Heart left ventricle (tissue), 13 donors: ENCODE results near the gene NR3C2.

Experiments
- CTCF ChIP-seq, 12 donors: fragments of 200-600 bp; sonication (generic) in 4 of 12; IDR thresholded peaks; one replicate each; pipeline versions ENCODE4 v1.5.0 to v1.8.0; 2018 to 2022; ENCODE audit warnings: antibody characterized with exemption in 12 of 12, mild to moderate bottlenecking in 5 of 12
- POLR2A ChIP-seq, 2 donors: fragments of 450-650 bp; IDR thresholded peaks; one replicate each; pipeline ENCODE4 v1.6.1; 2017; ENCODE audit warnings: antibody characterized with exemption in 2 of 2, mild to moderate bottlenecking in 2 of 2, moderate library complexity in 2 of 2
- donor health status: ischemic (EF 13 %, LVEDD 7.1; RV severe dilation, severe dysfunction).
- donor health status: DM: no; HTN: yes; CAD: no.
- donor health status: DM: no; HTN: no; CAD: no.
- donor health status: ischemic (EF 25% LVEDD 6.9; RV normal size, moderate dysfunction).
- donor health status: ischemic (EF 25% LVEDD 5.7; RV mildly dilated, moderate dysfunction).
- donor health status: ischemic (EF 35%, LVEDD 5.7; RV mildly dilated, moderate dysfunction).
- donor health status: nonischemic (EF 11% LVEDD 7.7; RV severe dilation, severe dysfunction).
- donor health status: DM: yes; HTN: yes; CAD: no.
- donor health status: PGD.
- donor health status: ischemic (EF 29% LVEDD 5.4; RV normal size, mild dysfunction).
- donor health status: nonischemic (EF 23%, LVEDD 6.1; RV moderate dilation, normal function).

- TF ChIP-seq CTCF (IDR thresholded peaks at IDR 0.05): no peak
- no peak for TF ChIP-seq POLR2A (IDR thresholded peaks at IDR 0.05)
Observed at GRCh38 chr4:148057984-148058859, 384.0 kb downstream of the NR3C2 start.
